Activated T-helper 1 cell treated with Interleukin-2 at 50 U/mL for 16 hours (primary cell): Measurements from ENCODE around the gene ZDHHC13.
"Not testable (repeated sequence)": the region's sequence is repeated elsewhere in the genome, so short reads cannot be mapped to it uniquely, and the experiment has no call there.

ENCODE experiments used
- DNase-seq: peaks from one replicate; pipeline ENCODE4 v3.0.0-alpha.2; 2020; ENCODE audit warnings: low read depth

Gene ZDHHC13

GRCh38 chr11:19101796-19102520, 15.0 kb upstream of the ZDHHC13 start:
- DNase-seq, result no peak

DNA sequence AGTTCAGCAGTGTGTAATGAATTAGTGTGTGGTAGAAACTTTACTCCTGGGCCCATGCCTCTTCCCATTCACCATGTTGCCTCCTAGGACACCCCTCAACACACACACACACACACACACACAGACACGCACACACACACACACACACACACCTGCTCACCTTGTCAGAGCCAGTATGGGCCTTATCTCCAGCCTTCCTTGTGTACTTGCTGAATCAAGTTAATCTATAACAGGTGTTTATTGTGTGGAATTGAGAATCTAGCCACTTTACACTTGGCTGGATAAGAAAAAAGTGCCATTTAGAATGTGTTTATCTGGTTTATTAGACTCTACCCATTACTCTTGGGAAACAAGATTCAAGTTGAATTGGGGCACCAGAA, 14.5 kb upstream of the ZDHHC13 start:
- DNase-seq, result no peak

- DNase-seq, result no peak
Measured at GRCh38 chr11:19105011-19105410, 12.0 kb upstream of the ZDHHC13 start.

GRCh38 chr11:19107125-19107524, 9.8 kb upstream of the ZDHHC13 start:
- no peak for DNase-seq

GRCh38 chr11:19110295-19110694, 6.7 kb upstream of the ZDHHC13 start:
- no peak for DNase-seq

DNA sequence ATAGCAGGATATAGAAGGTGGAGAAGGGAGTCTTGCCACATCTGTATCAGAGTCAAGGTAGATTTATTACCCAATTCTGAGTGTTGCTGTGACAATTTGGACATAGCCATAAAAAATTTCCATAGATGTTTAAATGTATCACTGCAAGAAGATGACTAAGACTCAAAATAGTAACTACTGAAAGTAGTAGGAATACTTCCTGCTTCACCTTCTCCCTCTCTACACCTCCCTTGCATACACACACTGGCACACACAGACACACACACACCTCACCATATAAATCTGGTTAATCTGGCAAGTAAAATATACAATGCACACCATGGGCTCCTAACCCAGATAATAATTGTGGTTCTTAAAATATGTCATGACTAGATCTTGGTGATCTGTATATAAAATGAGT, 5.2 kb upstream of the ZDHHC13 start:
- no peak for DNase-seq

DNA sequence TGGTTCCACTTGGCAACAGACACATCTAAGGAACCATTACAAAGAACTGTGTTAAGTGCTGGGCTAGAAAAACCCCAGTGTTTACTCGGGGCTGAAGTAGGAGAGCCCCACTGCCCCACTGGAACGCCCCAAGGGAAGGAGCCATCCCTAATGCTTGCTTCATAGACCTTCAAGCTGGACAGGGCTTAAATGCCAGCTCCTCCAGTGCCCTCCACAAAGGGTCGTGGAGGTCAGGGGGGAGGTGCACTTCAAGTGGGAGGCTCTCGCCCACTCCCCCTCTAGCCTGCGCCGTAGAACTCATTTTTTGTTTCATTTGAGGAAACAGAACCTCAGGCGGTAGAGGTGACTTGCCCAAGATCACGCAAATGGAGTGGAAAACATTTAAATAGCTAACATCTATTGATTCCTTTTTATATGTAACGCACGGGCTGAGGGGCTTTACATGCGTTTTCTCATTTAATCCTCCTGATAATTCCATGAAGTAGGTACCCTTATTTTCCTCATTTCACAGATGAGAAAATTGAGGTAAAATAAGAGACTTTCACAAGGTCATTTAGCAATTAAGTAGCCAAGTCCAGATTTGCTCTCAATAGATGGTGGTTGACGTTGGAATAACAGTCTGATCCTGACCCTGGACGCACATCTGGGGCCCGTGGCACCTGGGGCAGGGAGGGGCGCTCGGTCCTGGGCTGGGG, 545 bp upstream of the ZDHHC13 start:
- DNase-seq, result no peak

DNA sequence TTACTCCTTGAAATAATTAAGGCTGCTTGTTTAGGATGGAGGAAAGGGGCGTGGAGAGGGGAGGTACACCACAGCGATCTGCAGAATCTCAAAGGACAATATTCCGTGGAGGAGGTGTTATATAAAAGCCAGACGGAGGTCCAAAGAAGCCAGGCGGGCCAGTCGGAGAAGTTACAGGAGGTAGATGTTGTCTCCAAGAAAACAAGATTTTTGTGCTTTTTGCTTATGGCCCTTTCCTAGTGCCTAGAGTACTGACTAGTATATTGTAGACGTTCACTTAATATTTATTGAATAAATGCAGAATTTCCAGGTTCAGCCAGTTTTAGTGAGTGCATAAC, 761 bp downstream of the ZDHHC13 start:
- DNase-seq, result no peak

- DNase-seq, result no peak
Measured at GRCh38 chr11:19121646-19122045, 4.7 kb downstream of the ZDHHC13 start.

GRCh38 chr11:19122960-19123615, 6.1 kb downstream of the ZDHHC13 start:
- no peak for DNase-seq

- DNase-seq, result not testable (repeated sequence)
Measured at GRCh38 chr11:19126562-19127325, 9.8 kb downstream of the ZDHHC13 start.

GRCh38 chr11:19134004-19134403, 17.0 kb downstream of the ZDHHC13 start:
- no peak for DNase-seq

- not testable (repeated sequence) for DNase-seq
Measured at GRCh38 chr11:19136884-19137283, 19.9 kb downstream of the ZDHHC13 start.

DNA sequence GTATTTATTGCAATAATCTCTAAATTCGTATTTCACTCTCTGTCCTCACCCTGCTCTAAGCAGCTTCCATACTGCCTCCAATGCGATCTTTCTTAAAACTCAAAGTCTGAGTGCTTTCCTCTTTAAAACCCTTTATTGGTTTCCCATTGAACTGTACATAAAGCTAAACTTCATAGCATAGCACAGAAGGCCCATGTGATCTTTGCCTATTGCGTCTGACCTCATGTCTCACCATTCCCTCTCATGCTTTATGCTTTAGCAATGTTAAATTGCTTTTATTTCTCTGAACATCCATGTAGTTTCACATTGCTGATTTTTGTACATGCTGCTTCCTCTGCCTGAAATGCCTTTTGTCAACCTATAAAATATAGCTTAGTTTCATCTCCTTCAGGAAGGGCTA, 28.4 kb downstream of the ZDHHC13 start:
- no peak for DNase-seq

DNA sequence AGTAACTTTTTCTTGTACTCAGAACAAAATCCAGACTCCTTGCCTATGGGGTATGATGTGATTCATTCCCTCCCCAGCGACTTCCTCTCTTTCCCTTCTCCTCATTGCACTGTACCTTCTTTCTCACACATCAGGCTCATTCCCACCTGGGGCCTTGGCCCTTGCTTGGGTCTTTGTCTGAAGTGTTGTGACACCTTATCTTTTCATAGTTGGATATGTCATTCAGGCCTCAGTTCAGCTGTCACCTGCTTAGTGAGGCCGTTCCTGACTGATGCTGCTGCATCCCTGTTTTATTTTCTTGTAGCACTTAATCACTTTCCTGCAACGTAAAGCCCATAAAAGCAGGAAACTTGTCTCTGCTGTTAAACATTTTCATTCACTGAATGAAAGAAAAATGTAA, 39.9 kb downstream of the ZDHHC13 start:
- DNase-seq, result no peak

DNA sequence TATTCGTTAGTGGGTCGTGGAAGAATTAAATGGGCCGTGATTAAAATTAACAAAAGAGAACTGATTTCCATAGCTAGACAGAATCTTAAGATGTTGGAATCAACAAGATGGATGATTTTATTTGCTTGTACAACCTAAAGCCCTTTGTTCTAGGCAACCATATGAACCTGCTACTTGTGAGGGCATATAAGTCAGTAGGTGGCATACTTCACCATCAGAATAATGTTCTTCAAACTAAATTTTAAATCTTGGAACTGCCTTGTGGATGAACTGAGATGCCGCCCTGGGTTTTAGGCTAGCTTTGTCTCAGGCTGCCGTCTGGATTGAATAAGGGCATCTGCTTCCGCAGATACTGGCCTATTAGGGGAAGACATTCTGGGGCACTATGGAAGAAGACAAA, 43.9 kb downstream of the ZDHHC13 start:
- DNase-seq, result no peak

- no peak for DNase-seq
Measured at GRCh38 chr11:19161651-19162050, 44.7 kb downstream of the ZDHHC13 start.

DNA sequence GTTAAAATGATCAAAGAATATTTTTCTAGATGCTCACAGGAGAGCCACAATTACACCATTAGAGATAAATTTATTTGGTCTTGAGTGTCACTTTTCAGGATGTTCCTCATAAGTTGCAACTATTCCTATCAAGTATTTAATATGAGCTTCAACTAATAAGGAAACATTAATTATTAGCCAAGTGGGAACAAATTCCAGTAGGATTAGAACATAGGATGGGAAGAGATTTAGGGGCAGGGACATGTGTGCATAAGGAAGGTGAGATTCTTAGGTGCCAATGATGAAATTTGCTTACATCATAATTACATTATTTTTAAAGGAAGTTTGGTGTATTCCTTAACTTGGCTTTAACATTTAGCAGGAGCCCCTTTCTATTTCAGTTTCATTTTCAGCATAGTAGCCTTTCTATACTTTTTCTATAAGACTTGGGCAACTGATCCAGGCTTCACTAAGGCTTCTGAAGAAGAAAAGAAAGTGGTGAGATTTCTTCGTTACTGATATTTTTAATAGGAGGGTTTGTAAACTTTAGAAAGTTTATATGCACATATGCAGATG, 46.1 kb downstream of the ZDHHC13 start:
- DNase-seq, result no peak

- DNase-seq, result no peak
Measured at GRCh38 chr11:19163617-19164016, 46.6 kb downstream of the ZDHHC13 start.

GRCh38 chr11:19164230-19164855, 47.4 kb downstream of the ZDHHC13 start:
- no peak for DNase-seq

DNA sequence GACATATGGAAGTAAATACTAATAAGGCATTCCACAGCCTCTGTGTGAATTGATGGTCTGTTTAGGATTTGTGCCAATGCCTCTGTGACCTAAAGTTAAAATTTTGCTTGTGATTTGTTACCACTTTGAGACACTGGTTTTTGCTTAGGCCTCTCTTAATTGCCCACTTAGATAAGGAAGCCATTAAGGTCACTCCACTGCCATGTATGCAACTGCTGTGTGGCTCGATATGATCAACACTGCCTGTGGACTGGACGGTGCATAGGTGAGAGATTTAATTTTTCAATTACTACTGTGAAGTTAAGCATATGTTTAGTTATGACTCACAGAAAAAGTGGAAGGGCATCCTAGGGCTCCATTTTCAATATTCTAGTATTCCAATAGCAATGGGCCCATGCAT, 47.9 kb downstream of the ZDHHC13 start:
- no peak for DNase-seq

DNA sequence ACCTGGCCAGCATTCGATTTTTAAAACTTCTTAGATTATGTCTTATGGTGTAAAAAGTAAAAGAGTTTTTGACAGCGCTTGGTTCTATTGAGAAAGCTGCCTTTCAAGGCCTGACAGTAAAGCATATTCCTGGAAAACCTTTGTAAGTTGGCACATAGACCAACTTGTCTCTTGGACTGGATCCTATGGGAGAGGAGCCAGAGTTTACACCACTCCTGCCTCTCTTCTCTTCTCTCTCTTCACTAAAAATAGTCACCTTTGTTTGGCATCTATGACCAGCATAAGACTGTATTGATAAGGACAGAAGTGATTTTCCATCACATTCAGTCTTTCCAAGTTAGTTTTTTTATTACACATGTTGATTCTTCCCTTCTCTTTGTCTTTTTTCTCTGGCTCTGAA, 51.1 kb downstream of the ZDHHC13 start:
- DNase-seq, result no peak
